Thoracic aorta (tissue), 2 donors: Measurements from ENCODE around the gene KRTAP5-5. TPM values are rescaled to one million over a fixed set of nuclear protein-coding genes. Genes with fewer than 3 reads are reported as not detected.

ENCODE experiments used
- ATAC-seq: fragments of 150-250 bp; one replicate; pipeline ENCODE4 v1.8.0; 2017; ENCODE audit warnings: low read depth; ENCODE audit not compliant: insufficient number of reproducible peaks, low FRiP score
- DNase-seq: peaks from one replicate; pipeline ENCODE4 v3.0.0-alpha.2; 2020; ENCODE audit warnings: low spot score
- H3K27ac ChIP-seq, 2 donors: fragments of 200-600 bp; sonication (generic); 1 replicate in 1 of 2; 2 replicates in 1 of 2; pipeline ENCODE4 v1.5.1; 2016; ENCODE audit warnings: mild to moderate bottlenecking in 2 of 2, moderate library complexity in 2 of 2
- H3K27me3 ChIP-seq: fragments of 200-600 bp; sonication (generic); replicated peaks from 2 replicates; pipeline ENCODE4 v1.6.0; 2016; ENCODE audit warnings: mild to moderate bottlenecking; ENCODE audit not compliant: insufficient read depth
- H3K36me3 ChIP-seq: fragments of 200-600 bp; sonication (generic); one replicate; pipeline ENCODE4 v1.5.1; 2016
- H3K4me1 ChIP-seq, 2 donors: fragments of 200-600 bp; sonication (generic); 1 replicate in 1 of 2; 2 replicates in 1 of 2; pipeline versions ENCODE4 v1.5.1 to v1.6.0; 2016; ENCODE audit warnings: low read depth in 2 of 2, mild to moderate bottlenecking in 1 of 2; ENCODE audit not compliant: control insufficient read depth in 1 of 2
- H3K4me3 ChIP-seq: fragments of 200-600 bp; sonication (generic); 2 replicates; pipeline ENCODE4 v1.5.1; 2016; ENCODE audit warnings: mild to moderate bottlenecking
- H3K9me3 ChIP-seq: fragments of 200-600 bp; sonication (generic); 2 replicates; pipeline ENCODE4 v1.5.1; 2016
- total RNA-seq, 2 donors: library from RNA; depleted of rRNA; stranded (reverse); fragments of >200 nt; gene quantifications; one replicate each; pipeline versions ENCODE4 v1.1.0 to v1.2.3, GENCODE V29; 2016
- TF ChIP-seq, protein P1 (sequence below): fragments of 200-600 bp; sonication (generic); IDR thresholded peaks from one replicate; pipeline ENCODE4 v1.5.1; 2019; ENCODE audit warnings: antibody characterized with exemption

Gene KRTAP5-5
- total RNA-seq, 2 donors from 2014 or later = not detected

DNA sequence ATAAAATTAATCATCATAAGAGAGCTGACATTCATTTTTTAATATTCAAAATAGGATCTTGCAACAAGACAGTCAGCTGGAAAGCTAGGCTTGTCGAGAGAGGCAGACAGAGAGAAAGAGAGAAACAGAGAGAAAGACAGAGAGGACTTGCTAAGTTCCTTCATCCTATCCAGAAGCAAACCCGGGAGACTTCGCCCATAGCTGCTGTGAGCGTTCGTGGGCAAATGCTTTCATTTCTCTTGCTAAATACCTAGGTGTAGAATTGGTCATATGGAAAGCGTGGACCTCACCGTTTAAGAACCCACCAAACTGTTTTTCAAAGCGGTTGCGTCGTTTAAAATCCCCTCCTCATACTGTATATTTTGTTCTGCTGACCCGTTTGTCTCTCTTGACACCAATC is 42.1 kb downstream of the KRTAP5-5 start:
- H3K27me3 ChIP-seq = no peaks in the 10 kb centered on the region
- ATAC-seq (no peak), DNase-seq (no peak)
- H3K4me1 ChIP-seq = no peaks in the 10 kb centered on the region
- no peak overlapping the region for H3K27ac ChIP-seq
- no peak overlapping the region for H3K4me3 ChIP-seq
- H3K36me3 ChIP-seq = no peaks in the 10 kb centered on the region
- no peaks in the 10 kb centered on the region for H3K9me3 ChIP-seq
- TF ChIP-seq, protein P1, sequence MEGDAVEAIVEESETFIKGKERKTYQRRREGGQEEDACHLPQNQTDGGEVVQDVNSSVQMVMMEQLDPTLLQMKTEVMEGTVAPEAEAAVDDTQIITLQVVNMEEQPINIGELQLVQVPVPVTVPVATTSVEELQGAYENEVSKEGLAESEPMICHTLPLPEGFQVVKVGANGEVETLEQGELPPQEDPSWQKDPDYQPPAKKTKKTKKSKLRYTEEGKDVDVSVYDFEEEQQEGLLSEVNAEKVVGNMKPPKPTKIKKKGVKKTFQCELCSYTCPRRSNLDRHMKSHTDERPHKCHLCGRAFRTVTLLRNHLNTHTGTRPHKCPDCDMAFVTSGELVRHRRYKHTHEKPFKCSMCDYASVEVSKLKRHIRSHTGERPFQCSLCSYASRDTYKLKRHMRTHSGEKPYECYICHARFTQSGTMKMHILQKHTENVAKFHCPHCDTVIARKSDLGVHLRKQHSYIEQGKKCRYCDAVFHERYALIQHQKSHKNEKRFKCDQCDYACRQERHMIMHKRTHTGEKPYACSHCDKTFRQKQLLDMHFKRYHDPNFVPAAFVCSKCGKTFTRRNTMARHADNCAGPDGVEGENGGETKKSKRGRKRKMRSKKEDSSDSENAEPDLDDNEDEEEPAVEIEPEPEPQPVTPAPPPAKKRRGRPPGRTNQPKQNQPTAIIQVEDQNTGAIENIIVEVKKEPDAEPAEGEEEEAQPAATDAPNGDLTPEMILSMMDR = no peak

DNA sequence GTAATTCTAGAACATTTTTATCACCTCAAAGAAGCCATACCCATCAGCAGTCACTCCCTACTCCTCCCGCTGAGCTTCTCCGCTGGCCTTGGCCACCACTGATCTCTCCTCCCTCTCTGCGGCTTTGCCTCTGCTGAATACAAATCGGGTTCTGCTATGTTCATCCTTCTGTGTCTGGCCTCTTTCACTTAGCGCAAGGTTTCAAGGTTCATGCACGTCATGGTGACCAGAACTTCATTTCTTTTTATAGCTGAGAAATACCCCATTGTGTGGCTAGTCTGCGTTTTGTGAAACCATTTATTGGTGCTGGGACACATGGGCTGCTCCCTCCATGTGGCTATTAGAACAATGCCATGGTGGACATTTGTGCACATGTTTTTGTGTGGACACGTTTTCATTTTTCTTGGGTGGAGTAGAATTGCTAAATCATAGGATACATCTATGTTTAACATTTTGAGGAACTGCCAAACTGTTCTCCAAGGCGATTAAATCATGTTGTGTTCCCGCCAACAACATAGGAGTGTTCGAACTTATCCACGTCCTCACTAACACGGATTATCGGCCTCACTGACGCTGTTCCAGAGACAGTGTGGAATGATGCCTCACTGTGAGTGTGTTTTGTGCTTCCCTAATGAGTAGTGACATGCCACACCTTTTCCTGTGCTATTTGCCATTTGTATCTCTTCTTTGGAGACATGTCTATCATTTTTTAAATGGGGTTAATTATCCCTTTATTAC is 43.2 kb downstream of the KRTAP5-5 start:
- Histone ChIP-seq H3K36me3 (no peaks in the 10 kb centered on the region), H3K9me3 (no peaks in the 10 kb centered on the region), H3K27ac (no peak overlapping the region), H3K4me1 (no peaks in the 10 kb centered on the region), H3K27me3 (no peaks in the 10 kb centered on the region), H3K4me3 (no peak overlapping the region)
- ATAC-seq (no peak), DNase-seq (no peak)
- TF ChIP-seq, protein P1 = no peak

DNA sequence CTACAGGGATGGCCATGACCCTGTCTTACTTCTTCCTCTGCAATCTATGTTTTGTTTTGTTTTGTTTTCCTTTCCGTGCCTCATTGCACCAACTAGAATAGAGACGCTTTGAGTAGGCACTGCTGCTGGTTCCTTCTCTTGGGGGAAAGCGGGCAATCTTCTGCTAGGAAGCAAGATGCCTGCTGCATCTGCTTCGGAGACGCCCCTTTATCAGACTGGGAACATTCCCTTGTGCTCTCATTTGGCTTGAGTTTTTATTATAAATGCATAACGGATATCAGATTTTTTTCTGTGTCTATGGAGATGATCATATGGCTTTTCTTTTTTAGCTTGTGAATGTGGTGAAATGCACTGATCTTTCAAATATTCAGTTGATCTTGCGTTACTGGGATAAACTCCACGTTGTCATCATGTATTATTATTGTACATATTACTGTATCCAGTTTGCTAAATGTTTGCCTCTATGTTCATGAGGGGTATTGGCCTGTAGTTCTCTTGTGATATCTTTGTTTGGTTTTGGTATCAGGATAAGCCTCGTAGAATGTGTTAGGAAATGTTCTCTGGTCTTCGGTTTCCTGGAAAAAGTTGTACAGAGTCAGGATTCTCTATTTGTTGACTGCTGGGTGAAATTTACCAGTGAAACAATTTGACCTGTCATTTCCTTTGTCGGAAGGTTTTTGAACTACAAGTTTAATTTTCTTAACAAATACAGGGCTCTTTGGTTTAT is 44.0 kb downstream of the KRTAP5-5 start:
- Histone ChIP-seq H3K9me3 (no peaks in the 10 kb centered on the region), H3K36me3 (no peaks in the 10 kb centered on the region), H3K27me3 (no peaks in the 10 kb centered on the region), H3K4me1 (no peaks in the 10 kb centered on the region), H3K4me3 (no peak overlapping the region), H3K27ac (no peak overlapping the region)
- DNase-seq = no peak
- no peak for ATAC-seq
- TF ChIP-seq, protein P1 = no peak

DNA sequence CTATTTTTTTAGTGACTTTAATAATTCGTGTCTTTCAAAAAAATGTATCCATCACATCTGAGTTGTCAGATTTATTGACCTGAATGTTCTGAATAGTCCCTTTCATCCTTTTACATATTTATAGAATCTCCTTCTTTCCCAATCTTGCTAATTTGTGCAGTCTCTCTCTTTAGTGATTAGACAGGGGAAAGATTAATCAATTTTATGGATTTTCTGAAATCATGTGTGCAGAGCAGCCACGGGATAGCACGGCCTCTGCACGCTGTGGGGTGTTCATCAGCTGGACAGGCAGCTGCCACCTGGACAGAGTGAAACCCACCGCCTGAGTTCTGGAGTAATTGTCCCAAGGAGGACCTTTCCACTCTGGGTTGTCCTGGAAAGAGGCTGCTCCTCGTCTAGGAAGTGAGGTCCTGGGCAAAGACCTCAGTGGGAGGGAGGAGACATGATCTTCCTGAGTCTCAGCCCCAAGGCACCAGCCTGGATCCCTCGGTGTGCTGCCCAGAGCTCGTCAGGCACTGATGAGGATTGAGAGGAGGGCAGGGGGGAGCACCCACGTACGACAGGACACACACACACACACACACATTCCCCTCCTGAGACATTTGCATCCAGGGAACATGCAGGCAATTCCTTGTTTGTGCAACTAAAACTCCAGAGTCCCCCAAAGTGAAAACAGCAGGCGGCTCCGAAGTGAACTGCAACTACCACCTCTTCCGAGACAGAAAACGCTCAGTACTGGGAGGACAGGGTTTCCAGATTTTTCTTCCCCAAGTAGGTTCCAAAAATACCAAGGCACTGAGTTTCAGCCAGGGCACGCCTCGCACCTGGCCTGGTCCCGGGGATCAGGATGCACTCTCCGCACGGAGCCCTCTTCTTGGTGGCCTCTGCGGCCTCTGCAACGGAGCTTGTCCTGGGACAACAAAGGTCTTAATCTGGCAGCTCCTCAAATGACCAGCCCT is 44.9 kb downstream of the KRTAP5-5 start:
- DNase-seq (no peak), ATAC-seq (no peak)
- H3K9me3 ChIP-seq = no peaks in the 10 kb centered on the region
- H3K36me3 ChIP-seq = no peaks in the 10 kb centered on the region
- no peak overlapping the region for H3K4me3 ChIP-seq
- H3K4me1 ChIP-seq = no peaks in the 10 kb centered on the region
- TF ChIP-seq, protein P1 = no peak
- no peaks in the 10 kb centered on the region for H3K27me3 ChIP-seq
- no peak overlapping the region for H3K27ac ChIP-seq
